GM18861 (cell line): Measurements from ENCODE around the gene ADORA2A.

Experiments used
- ATAC-seq: cut with Tn5 transposase; IDR thresholded peaks from one replicate; pipeline ENCODE4 v1.9.1; 2021; ENCODE audit not compliant: unreplicated experiment

The ADORA2A gene

GRCh38 chr22:24445481-24446259 lies 18.3 kb downstream of the ADORA2A start:
- no peak for ATAC-seq

- no peak for ATAC-seq
Observed at GRCh38 chr22:24446260-24446611, 18.8 kb downstream of the ADORA2A start.

- no peak for ATAC-seq
Observed at GRCh38 chr22:24450610-24451009, 23.2 kb downstream of the ADORA2A start.

GRCh38 chr22:24451162-24451561 lies 23.8 kb downstream of the ADORA2A start:
- ATAC-seq, result no peak

GRCh38 chr22:24453853-24454252 lies 26.5 kb downstream of the ADORA2A start:
- no peak for ATAC-seq

- no peak for ATAC-seq
Observed at GRCh38 chr22:24455039-24455438, 27.6 kb downstream of the ADORA2A start.

GRCh38 chr22:24455751-24456426 lies 28.5 kb downstream of the ADORA2A start:
- no peak for ATAC-seq

GRCh38 chr22:24457894-24458420 lies 30.6 kb downstream of the ADORA2A start:
- no peak for ATAC-seq

- no peak for ATAC-seq
Observed at GRCh38 chr22:24459911-24460310, 32.5 kb downstream of the ADORA2A start.

GRCh38 chr22:24460418-24461089 lies 33.2 kb downstream of the ADORA2A start:
- no peak for ATAC-seq

GRCh38 chr22:24463071-24463760 lies 35.8 kb downstream of the ADORA2A start:
- no peak for ATAC-seq

- ATAC-seq, result no peak
Observed at GRCh38 chr22:24465566-24465965, 38.2 kb downstream of the ADORA2A start.

GRCh38 chr22:24465975-24466374 lies 38.6 kb downstream of the ADORA2A start:
- no peak for ATAC-seq

GRCh38 chr22:24466716-24467328 lies 39.4 kb downstream of the ADORA2A start:
- no peak for ATAC-seq

GRCh38 chr22:24467340-24467739 lies 39.9 kb downstream of the ADORA2A start:
- no peak for ATAC-seq

GRCh38 chr22:24471570-24471969 lies 44.2 kb downstream of the ADORA2A start:
- ATAC-seq, result no peak

- ATAC-seq, result no peak
Observed at GRCh38 chr22:24473284-24473683, 45.9 kb downstream of the ADORA2A start.

GRCh38 chr22:24474221-24474620 lies 46.8 kb downstream of the ADORA2A start:
- no peak for ATAC-seq

- no peak for ATAC-seq
Observed at GRCh38 chr22:24474649-24475255, 47.4 kb downstream of the ADORA2A start.

GRCh38 chr22:24481641-24482040 lies 54.2 kb downstream of the ADORA2A start:
- no peak for ATAC-seq
